Measurements from ENCODE around the gene STX3.

The STX3 gene

DNA sequence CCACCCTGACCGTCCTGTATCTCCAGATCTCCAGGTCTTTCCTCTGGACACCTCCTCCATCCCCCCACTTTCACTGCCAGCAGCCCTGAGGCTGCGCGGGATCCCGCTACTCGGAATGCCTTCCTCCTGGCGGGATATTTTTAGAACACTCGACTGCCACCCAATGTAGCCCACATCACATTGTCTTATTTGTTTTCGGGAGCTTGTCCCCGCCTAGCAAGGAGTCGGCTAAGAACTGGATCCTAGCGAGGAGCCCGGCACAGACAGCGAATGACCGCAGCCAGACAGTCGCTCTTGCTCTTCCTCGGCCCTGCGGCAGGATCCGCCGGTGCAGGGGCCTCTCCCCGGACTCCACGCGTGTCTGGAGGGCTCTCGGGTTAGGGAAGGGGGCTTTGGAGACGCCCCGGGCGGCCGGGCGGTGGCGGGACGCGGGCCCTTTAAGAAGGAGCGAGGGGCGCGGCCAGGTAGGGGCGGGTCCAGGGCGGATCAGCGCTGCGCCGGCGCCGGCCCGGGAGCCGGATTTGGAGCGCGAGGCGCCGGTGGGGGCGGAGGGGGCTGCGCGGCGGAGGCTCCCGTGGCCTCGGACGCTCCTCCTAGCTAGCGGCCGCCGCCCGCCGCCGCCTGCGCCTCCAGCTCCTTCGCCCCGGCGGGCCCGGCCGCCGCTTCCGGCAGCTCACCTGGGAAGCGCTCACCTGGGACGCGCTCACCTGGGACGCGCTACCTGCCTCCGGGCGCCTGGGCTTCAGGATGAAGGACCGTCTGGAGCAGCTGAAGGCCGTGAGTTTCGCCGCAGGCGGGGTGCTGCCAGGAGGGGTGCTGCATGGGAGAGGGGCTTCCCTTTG is at the start of gene STX3:
STX3 (plus strand) TSS at position 518 of the 842 bp plus-strand sequence; CDS start at position 748, 230 bp downstream.
- peak; percentile 72 for DNase-seq (ENCODE audit: low spot score)

GRCh38 chr11:59706518-59707285 is 48.5 kb upstream of the STX3 start:
- DNase-seq (ENCODE audit: low spot score), result no peak

- DNase-seq (ENCODE audit: low spot score), result no peak
These were observed 47.8 kb upstream of the STX3 start for GRCh38 chr11:59707371-59707770.

DNA sequence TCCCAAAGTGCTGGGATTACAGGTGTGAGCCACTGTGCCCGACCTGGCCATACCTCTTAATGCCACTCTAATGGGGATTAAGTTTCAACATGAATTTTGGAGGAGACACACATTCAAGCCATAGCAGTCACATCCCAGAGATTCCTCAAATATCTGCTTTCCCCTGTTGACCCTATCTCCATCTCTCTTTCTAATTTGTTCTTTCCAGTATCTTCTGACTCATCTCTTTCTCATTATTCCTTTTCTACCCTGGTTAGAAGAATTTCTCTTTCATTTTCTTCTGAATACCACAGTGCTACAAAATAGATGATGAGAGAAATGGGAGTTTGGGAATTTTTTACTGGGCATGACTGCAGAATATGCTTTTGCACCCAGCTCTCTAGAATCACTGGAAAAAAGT is 46.6 kb upstream of the STX3 start:
- no peak for DNase-seq (ENCODE audit: low spot score)

DNA sequence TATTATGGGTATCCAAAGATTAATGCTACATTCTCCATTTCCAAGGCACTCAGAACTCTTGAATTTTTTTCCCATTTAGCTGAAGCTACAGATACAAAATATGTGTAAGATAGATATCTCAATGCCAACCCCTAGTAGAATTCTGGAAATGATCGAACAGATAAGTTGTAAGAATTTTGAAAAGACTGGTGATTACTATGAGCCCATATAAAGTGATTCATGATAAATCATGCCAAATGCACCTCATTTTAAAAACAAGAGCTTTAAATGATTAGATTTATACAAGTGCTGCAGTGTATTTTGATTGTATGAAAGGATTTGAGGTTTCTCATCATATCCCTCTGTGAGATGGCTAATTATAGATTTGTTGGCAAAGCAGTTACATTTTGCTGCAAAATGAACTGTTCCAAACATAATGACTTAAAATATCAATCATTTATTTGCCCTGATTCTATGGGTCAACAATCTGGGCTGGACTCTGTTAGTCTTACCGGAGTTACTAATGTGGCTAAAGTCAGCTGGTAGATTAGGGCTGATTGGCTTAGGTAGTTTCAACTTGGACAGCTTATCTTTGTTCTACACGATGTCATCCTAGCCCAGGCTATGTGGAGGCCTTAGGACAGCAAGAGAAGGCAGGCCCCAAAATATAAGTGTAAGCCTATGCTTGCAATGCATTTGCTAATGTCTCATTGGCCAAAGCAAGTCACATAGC is 44.9 kb upstream of the STX3 start:
- no peak for DNase-seq (ENCODE audit: low spot score)

GRCh38 chr11:59713745-59714144 is 41.4 kb upstream of the STX3 start, which contains the start of gene OR10V1:
TSS of gene OR10V1 (minus strand) at chr11:59713845. CDS start at chr11:59713845, 0 bp downstream.
- DNase-seq (ENCODE audit: low spot score), result no peak

- DNase-seq (ENCODE audit: low spot score), result no peak
These were observed 39.1 kb upstream of the STX3 start for GRCh38 chr11:59716051-59716450.

- DNase-seq (ENCODE audit: low spot score), result no peak
These were observed 35.6 kb upstream of the STX3 start for GRCh38 chr11:59719556-59719955.

DNA sequence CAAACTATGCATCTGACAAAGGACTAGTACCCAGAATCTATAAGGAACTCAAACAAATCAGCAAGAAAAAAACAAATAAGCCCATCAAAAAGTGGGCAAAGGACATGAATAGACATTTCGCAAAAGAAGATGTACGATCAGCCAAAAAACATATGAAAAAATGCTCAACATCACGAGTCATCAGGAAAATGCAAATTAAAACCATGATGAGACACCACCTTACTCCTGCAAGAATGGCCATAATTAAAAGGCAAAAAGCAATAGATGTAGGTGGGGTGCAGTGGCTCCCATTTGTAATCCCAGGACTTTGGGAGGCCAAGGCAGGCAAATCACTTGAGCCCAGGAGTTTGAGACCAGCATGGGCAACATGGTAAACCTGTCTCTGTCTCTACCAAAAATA is 31.1 kb upstream of the STX3 start:
- DNase-seq (ENCODE audit: low spot score), result no peak

GRCh38 chr11:59727426-59727825 is 27.8 kb upstream of the STX3 start:
- no peak for DNase-seq (ENCODE audit: low spot score)

DNA sequence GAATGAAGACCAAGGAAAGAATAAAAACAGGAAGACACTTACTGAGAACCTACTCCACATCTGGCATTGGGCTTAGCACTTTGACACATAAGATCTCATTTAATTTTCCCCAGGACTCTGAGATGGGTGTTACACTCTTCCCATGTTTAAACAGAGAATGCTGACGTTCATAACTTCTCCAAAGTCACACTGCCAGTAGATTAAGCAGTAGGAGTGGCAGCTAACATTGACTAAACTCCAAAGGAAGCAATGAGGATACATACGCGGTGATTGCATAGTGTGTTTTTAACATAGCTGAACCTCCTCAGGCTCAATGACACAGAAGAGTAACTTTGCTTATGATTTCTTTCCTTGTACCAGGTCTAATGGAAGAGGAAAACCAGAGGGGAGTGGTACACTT is 27.0 kb upstream of the STX3 start:
- no peak for DNase-seq (ENCODE audit: low spot score)

DNA sequence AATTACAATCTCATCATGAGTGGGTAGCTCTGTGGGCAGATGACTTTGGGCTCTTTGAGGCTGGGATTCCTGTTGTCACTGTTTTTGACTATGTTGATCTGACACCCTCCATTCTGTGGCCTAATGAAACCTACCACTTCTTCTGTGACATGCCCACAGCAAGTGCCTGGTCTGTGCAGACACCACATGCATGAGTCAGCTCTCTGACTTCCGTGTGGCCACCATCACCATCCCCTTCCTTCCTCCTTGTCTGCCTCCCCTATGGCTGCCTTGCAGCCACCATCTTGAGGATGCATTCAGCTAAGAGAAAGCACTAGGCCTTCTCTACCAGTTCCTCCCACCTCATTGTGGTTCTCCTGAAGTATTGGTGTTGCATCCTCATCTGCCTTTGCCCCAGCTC is 26.3 kb upstream of the STX3 start:
- no peak for DNase-seq (ENCODE audit: low spot score)

DNA sequence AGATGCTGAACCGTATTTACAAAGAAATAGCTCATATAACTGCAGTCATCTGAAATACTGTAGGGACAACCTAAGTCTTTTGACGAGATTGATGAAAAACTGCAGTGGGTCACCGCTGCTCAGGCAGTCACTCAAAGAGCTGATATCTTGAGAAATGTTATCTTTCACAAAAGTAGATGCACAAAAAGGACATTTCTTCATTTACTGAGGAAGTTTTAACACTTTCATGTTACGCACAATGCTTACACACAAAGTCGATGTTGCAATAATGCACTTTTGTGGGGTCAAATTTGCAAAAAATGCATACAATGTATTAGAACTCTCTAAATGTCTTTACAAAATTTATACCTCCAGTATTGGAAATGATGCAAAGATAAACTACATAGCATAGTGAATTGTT is 25.3 kb upstream of the STX3 start:
- DNase-seq (ENCODE audit: low spot score), result no peak

DNA sequence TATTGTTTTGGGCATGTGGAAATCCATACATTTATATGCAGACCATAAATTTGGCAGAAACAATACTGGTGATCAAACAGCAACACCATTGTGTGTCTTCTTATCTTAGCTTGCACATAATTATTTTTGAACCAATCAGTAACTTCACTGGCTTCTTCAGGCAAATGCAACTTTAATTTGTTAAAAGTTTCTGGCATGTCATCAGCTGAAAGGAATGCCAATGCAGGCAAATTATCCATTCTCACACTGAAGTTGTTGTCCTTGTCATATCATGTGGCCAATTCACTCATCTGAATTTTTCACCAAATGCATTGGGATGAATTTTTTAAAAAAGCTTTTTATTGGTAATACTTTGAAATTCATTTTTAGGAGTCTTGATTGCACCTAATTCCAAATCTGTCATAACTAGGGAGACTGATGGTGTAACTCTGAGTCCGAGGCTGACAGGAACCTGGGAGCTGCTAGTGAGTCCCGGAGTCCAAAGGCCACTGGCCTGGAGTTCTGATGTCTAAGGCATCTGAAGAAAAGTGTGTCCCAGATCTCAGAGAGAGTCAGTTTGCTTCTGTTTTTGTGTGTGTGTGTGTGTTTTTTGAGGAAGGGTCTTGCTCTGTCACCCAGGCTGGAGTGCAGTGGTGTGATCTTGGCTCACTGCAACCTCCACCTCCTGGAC is 24.1 kb upstream of the STX3 start:
- no peak for DNase-seq (ENCODE audit: low spot score)

DNA sequence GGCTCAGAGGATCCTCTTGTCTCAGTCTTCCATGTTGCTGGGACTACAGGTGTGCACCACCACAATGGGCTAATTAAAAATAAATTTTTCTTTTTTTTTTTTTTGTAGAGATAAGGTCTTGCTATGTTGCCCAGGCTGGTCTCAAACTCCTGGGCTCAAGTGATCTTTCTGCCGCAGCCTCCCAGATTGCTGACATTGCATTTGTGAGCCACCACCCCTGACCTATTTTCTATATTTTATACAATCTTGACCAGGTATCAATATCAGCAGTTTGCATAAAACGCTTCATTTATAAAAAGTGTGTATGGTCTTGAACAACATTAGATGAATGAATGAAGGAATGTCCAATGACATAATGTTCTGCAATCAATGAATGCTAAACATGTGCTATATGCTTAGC is 9.1 kb upstream of the STX3 start:
- no peak for DNase-seq (ENCODE audit: low spot score)

DNA sequence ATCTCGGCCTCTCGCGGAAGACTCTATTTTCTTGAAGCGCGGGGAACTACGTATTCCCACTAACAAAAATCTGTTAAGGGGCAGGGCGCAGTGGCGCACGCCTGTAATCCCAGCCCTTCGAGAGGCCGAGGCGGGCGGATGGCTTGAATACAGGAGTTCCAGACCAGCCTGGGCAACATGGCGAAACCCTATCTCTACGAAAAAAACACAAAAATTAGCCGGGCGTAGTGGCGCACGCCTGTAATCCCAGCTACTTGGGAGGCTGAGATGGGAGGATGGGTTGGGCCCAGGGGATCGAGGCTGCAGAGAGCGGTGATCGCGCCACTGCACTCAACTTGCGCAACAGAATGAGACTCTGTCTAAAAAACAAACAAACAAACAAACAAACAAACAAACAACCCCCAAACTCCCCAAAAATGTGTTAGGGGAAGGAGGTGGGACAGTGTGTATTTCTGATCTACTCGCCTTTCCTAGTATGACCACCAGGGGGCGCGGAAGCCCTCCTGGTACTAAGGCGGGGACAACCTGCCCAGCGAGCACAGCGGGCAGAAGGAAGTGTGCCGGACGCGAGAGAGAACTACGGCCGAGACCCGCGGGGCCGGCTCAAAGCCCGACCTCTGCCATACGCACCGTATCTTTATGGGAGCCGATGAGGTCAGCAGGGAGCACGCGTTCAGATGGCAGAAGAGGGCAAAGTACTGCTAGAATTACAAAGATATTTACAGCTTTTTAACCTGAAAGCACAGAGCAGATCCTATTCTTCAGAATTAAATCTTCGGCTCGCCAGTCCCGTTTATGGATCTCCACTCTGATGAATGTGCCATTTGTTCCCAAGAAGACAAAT is 1.3 kb upstream of the STX3 start:
- peak; percentile 78 for DNase-seq (ENCODE audit: low spot score)

- no peak for DNase-seq (ENCODE audit: low spot score)
These were observed 700 bp upstream of the STX3 start for GRCh38 chr11:59754494-59754858.

DNA sequence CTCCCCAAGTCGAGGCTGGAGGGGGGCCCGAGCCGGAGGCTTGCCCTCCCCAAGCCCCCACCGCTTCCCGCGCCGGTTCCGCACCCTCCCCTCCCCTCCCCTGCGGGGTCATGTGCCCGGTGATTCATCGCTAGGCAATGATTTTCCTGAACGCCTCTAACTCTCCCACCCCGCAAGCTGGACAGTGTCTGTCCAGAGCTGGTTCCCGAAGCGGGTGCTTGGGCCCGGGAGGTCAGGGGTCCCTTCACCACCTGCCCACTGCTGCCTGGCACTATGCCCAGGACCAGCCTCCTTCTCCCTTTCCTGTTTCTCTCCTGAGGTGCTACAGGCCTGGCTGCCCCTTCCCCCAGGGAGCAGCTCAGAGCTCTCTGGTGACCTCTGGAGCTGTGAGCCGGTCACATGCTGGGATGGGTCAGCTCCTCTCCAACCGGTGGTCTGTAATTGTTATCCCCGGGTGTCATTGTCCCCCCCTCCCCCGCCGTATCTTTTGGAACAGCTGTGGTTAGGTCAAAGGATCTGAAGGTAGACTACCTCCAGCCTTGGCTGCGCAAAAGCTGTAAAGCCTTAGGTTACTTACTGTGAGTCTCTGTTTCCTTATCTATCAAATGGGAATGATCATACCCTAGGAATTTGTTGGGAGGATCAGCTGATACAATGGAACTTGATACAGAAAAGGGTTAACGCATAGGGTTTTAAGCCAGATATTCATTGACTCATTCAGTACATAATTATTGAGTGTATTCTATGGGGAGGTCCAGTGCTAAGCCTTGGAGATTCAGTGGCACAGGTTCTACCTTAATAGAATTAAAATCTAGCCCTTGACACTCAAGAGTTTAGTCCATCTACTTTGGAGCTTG is 753 bp downstream of the STX3 start:
- peak; percentile 65 for DNase-seq (ENCODE audit: low spot score)

GRCh38 chr11:59756558-59756840 is 1.3 kb downstream of the STX3 start:
- no peak for DNase-seq (ENCODE audit: low spot score)

DNA sequence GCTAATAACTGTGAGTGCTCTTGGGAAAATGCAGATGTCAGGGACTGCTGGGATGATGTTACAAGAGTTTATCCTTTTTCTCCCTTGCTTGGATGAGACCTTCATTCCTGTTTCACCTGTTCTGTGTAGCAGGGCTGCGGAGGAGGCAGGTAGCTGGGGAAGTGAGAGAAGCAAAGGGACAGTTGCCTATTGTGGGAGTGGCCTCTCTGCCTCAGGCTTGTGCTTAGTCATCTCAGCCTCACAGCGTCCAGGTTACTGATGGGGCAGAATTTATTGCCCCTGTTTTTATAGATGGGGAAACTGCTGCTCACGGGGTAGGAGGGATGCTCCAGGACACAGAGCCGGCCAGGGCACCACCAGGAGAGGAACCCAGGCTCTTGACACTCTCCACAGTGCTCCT is 1.7 kb downstream of the STX3 start:
- DNase-seq (ENCODE audit: low spot score), result no peak
